Activated B cell treated with CpG ODN at 0.5 μM for 24 hours (primary cell): Measurements from ENCODE around the gene TAF4. TPM values are rescaled to one million over a fixed set of nuclear protein-coding genes. Genes with fewer than 3 reads are reported as not detected.

ENCODE experiments used
- ATAC-seq: fragments of 200-7000 bp; cut with Tn5 transposase; one replicate; pipeline ENCODE4 v1.10.0; 2021; ENCODE audit warnings: low read depth, mild to moderate bottlenecking, moderate library complexity
- CTCF ChIA-PET: fragments of 350-600 bp; sonication (Branson Sonifier 250); formaldehyde crosslinking; loops from one replicate; lab custom pipeline; 2021; ENCODE audit warnings: antibody characterized with exemption; lab: Charles Lee
- POLR2A ChIA-PET: fragments of 350-600 bp; sonication (Branson Sonifier 250); formaldehyde crosslinking; loops from one replicate; lab custom pipeline; 2021; ENCODE audit warnings: antibody characterized with exemption; lab: Charles Lee
- DNase-seq: peaks from one replicate; pipeline ENCODE4 v3.0.0; 2022
- H3K27ac Mint-ChIP-seq: one replicate; pipeline ENCODE4 v1.8.0; 2020; ENCODE audit warnings: mixed read lengths
- H3K27me3 Mint-ChIP-seq: one replicate; pipeline ENCODE4 v1.8.0; 2021; ENCODE audit warnings: mixed read lengths
- H3K36me3 Mint-ChIP-seq: one replicate; pipeline ENCODE4 v1.8.0; 2021; ENCODE audit warnings: low read depth, mixed read lengths
- H3K4me1 Mint-ChIP-seq: one replicate; pipeline ENCODE4 v1.8.0; 2021; ENCODE audit warnings: mixed read lengths
- H3K4me3 Mint-ChIP-seq: one replicate; pipeline ENCODE4 v1.8.0; 2020; ENCODE audit warnings: mild to moderate bottlenecking, mixed read lengths
- H3K9me3 Mint-ChIP-seq: one replicate; pipeline ENCODE4 v1.8.0; 2020; ENCODE audit warnings: mixed read lengths
- CTCF ChIP-seq: fragments of 200-600 bp; IDR thresholded peaks from one replicate; pipeline ENCODE4 v1.8.0; 2022; ENCODE audit warnings: antibody characterized with exemption, mild to moderate bottlenecking
- intact Hi-C: fragments of 100-400 bp; cut with micrococcal nuclease; formaldehyde crosslinking; loops from one replicate; pipeline ENCODE4 v1.15.1; 2024
- total RNA-seq: library from RNA; stranded (reverse); gene quantifications from 2 replicates; pipeline ENCODE4 v1.2.3, GENCODE V29; 2022

The TAF4 gene
- total RNA-seq, 1 donor from 2014 or later = 26.9 TPM

- Mint-ChIP-seq H3K4me1 (peaks cover 44% of the 10 kb centered on the region), H3K27me3 (peaks cover 3% of the 10 kb centered on the region), H3K36me3 (peaks cover 12% of the 10 kb centered on the region), H3K4me3 (peak overlapping the region; percentile 88), H3K27ac (peak overlapping the region; percentile 89), H3K9me3 (no peaks in the 10 kb centered on the region)
- ATAC-seq (peak; percentile 42), DNase-seq (peak; percentile 67)
- TF ChIP-seq CTCF = no peak
- POLR2A ChIA-PET = interaction anchor here (0.5 to 2.3 kb wide), 15 partner anchors 12 to 944 kb away, joined by 3 to 40 read pairs (median 5); partner anchors contain the start of genes LSM14B, PSMA7, RPS21 and SS18L1
- intact Hi-C loops = loop anchor here (1.0 to 5.0 kb wide), 4 partner anchors 54 to 236 kb away; partner anchors contain the start of genes ADRM1, LSM14B, PSMA7 and SS18L1
- CTCF ChIA-PET = interaction anchor here (1.1 to 1.6 kb wide), 3 partner anchors 40 to 56 kb away, joined by 3 to 5 read pairs (median 3); partner anchors contain the start of gene LSM14B
Measured at GRCh38 chr20:62066339-62066982, 780 bp upstream of the TAF4 start.

GRCh38 chr20:62064770-62065673 is 659 bp downstream of the TAF4 start:
- ATAC-seq (peak; percentile 13), DNase-seq (no peak)
- no peaks in the 10 kb centered on the region for H3K9me3 Mint-ChIP-seq
- H3K36me3 Mint-ChIP-seq = peaks cover 12% of the 10 kb centered on the region
- no peaks in the 10 kb centered on the region for H3K27me3 Mint-ChIP-seq
- no peak for TF ChIP-seq CTCF
- intact Hi-C loops = loop anchor here (5.0 kb wide), 2 partner anchors 53 to 237 kb away; partner anchors contain the start of gene ADRM1
- peak overlapping the region; percentile 83 for H3K4me3 Mint-ChIP-seq
- peaks cover 53% of the 10 kb centered on the region for H3K4me1 Mint-ChIP-seq
- H3K27ac Mint-ChIP-seq = no peak overlapping the region
- ChIA-PET POLR2A (interaction anchor here (0.5 to 2.3 kb wide), 4 partner anchors 56 to 1452 kb away, joined by 4 to 40 read pairs (median 4); partner anchors contain the start of gene LSM14B), CTCF (no interaction called here)

- H3K4me3 Mint-ChIP-seq = peak overlapping the region; percentile 79
- H3K9me3 Mint-ChIP-seq = no peaks in the 10 kb centered on the region
- ChIA-PET POLR2A (no interaction called here), CTCF (no interaction called here)
- H3K36me3 Mint-ChIP-seq = peaks cover 12% of the 10 kb centered on the region
- peaks cover 58% of the 10 kb centered on the region for H3K4me1 Mint-ChIP-seq
- no peak for TF ChIP-seq CTCF
- intact Hi-C loops = no loop called here
- ATAC-seq (no peak), DNase-seq (no peak)
- H3K27me3 Mint-ChIP-seq = no peaks in the 10 kb centered on the region
- H3K27ac Mint-ChIP-seq = peak overlapping the region; percentile 41
Measured at GRCh38 chr20:62063981-62064769, 1.5 kb downstream of the TAF4 start.

- Mint-ChIP-seq H3K36me3 (peaks cover 12% of the 10 kb centered on the region), H3K4me1 (peaks cover 58% of the 10 kb centered on the region)
Measured at GRCh38 chr20:62063315-62063980, 2.2 kb downstream of the TAF4 start.

More at GRCh38 chr20:62063315-62063980, 2.2 kb downstream of the TAF4 start:
- no peak for ATAC-seq
- no peak for DNase-seq
- H3K9me3 Mint-ChIP-seq = no peaks in the 10 kb centered on the region
- no peaks in the 10 kb centered on the region for H3K27me3 Mint-ChIP-seq
- CTCF ChIA-PET = no interaction called here
- peak overlapping the region; percentile 79 for H3K4me3 Mint-ChIP-seq
- no peak for TF ChIP-seq CTCF
- intact Hi-C loops = no loop called here
- no peak overlapping the region for H3K27ac Mint-ChIP-seq
- POLR2A ChIA-PET = no interaction called here
